NB4 (cell line): Measurements from ENCODE around the gene RAB3C.

Experiments
- CTCF ChIP-seq: IDR thresholded peaks from one replicate; pipeline ENCODE4 v1.5.1; 2012; ENCODE audit warnings: low read depth, low read length
- MAX ChIP-seq: IDR thresholded peaks from 2 replicates; pipeline ENCODE4 v1.6.1; 2011; ENCODE audit warnings: low read depth, low read length
- MYC ChIP-seq: IDR thresholded peaks from 2 replicates; pipeline ENCODE4 v1.6.1; 2011; ENCODE audit warnings: low read depth, low read length
- POLR2A ChIP-seq: IDR thresholded peaks from 2 replicates; pipeline ENCODE4 v1.6.1; 2011; ENCODE audit warnings: mild to moderate bottlenecking; ENCODE audit not compliant: insufficient read length; ENCODE audit errors: extremely low read depth

GRCh38 chr5:58620336-58620735, 37.5 kb downstream of the RAB3C start:
- no peak for TF ChIP-seq CTCF
- no peak for TF ChIP-seq POLR2A
- no peak for TF ChIP-seq MYC
- no peak for TF ChIP-seq MAX
